Measurements from ENCODE around the gene TUBD1.

DNA sequence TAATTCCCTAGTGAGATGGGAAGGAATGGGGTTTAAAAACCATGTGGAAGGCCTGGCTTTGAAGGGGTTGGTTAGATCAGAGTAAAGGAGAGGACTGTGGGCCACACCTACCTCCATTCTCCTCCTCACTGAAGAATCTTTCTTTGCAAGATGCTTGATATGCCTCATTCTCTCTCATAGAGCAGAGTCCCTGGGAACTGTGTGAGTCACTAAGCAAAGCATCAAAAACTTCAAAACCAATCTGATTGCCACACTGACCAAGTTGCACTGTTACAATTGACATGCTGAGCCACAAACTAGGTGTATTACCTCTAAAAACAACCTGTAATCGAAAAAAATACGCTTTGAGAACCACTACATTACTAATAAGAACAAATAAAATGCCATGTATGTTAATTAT is 2.0 kb downstream of the TUBD1 start:
- TF ChIP-seq, protein P1, sequence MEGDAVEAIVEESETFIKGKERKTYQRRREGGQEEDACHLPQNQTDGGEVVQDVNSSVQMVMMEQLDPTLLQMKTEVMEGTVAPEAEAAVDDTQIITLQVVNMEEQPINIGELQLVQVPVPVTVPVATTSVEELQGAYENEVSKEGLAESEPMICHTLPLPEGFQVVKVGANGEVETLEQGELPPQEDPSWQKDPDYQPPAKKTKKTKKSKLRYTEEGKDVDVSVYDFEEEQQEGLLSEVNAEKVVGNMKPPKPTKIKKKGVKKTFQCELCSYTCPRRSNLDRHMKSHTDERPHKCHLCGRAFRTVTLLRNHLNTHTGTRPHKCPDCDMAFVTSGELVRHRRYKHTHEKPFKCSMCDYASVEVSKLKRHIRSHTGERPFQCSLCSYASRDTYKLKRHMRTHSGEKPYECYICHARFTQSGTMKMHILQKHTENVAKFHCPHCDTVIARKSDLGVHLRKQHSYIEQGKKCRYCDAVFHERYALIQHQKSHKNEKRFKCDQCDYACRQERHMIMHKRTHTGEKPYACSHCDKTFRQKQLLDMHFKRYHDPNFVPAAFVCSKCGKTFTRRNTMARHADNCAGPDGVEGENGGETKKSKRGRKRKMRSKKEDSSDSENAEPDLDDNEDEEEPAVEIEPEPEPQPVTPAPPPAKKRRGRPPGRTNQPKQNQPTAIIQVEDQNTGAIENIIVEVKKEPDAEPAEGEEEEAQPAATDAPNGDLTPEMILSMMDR (IDR thresholded peaks at IDR 0.05; ENCODE audit: insufficient read depth, low read length, poor library complexity, severe bottlenecking) = no peak
- no peak for TF ChIP-seq EZH2phosphoT487 (conservative IDR thresholded peaks at IDR 0.05; ENCODE audit: low read length)
